ENCODE results near the gene MYH14.

Gene MYH14

DNA sequence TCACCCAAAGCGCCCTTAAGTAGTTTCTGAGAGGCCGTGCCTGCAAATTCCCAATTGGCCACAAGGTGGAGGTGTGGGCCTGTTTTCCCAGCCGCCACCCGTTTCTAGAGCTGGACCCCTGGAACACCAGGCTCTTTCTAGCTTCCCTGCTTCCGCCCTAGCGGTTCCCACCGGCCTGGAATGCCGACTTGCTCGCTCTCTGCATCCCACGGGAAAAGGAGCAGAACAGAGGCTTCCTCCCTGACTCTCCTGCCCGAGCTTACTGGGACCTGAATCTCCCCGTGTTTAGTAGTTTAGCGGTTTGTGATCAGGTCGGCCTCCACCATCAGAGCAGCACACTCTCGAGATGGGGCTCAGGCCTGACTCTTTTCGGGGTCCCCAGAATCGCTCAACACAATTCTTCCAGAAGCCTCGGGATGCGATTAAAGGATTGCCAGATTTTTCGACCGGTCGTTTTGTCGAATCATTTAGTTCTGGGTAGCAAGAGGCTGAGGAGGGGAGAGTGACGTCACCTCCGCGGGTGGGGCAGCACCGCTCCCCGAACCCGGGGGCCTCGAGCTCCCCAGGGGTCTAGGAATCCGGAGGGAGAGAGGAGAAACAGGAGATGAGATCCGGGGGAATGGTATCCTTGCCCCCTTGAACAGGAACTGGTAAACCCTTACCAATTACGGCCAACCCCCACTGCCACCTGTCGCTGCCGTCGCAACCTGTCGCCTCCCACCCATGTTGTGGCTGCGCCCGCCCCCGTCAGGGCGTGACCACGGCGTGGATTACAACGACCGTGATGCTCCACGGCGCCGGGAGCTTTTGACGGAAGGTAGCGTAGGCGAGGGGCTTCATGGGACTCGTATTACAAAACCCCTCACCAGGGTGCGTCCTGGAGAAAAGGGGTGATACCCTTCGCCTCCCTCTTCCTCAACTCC is 154.0 kb downstream of the MYH14 start:
- Histone ChIP-seq H3F3A (ENCODE audit: insufficient read depth) (peaks cover 6% of the 10 kb centered on the region), H3K27me3 (ENCODE audit: low read length) (no peaks in the 10 kb centered on the region), H3K4me3 (ENCODE audit: insufficient read depth, low read length, poor library complexity, severe bottlenecking) (peak overlapping the region; percentile 54), H3K36me3 (ENCODE audit: low read length) (no peaks in the 10 kb centered on the region), H2AFZ (ENCODE audit: low read depth, low read length, severe bottlenecking) (peak overlapping the region; percentile 80), H3K9me3 (ENCODE audit: insufficient read depth, low read length) (no peaks in the 10 kb centered on the region), H3K9me2 (replicated peaks; ENCODE audit: insufficient read depth, low read length) (no peaks in the 10 kb centered on the region), H4K20me1 (ENCODE audit: low read depth, low read length) (no peaks in the 10 kb centered on the region), H3K79me2 (ENCODE audit: insufficient read depth, low read length) (no peaks in the 10 kb centered on the region), H3K9ac (ENCODE audit: low read length) (peak overlapping the region; percentile 68), H3K27ac (ENCODE audit: low read depth, low read length) (peak overlapping the region; percentile 85), H3K4me2 (ENCODE audit: low read depth, low read length, poor library complexity, severe bottlenecking) (peak overlapping the region; percentile 83)
- TF ChIP-seq CTCF (IDR thresholded peaks at IDR 0.05; ENCODE audit: insufficient read depth, low read length, poor library complexity, severe bottlenecking) (peak; percentile 70), EZH2phosphoT487 (conservative IDR thresholded peaks at IDR 0.05; ENCODE audit: low read length) (no peak)

DNA sequence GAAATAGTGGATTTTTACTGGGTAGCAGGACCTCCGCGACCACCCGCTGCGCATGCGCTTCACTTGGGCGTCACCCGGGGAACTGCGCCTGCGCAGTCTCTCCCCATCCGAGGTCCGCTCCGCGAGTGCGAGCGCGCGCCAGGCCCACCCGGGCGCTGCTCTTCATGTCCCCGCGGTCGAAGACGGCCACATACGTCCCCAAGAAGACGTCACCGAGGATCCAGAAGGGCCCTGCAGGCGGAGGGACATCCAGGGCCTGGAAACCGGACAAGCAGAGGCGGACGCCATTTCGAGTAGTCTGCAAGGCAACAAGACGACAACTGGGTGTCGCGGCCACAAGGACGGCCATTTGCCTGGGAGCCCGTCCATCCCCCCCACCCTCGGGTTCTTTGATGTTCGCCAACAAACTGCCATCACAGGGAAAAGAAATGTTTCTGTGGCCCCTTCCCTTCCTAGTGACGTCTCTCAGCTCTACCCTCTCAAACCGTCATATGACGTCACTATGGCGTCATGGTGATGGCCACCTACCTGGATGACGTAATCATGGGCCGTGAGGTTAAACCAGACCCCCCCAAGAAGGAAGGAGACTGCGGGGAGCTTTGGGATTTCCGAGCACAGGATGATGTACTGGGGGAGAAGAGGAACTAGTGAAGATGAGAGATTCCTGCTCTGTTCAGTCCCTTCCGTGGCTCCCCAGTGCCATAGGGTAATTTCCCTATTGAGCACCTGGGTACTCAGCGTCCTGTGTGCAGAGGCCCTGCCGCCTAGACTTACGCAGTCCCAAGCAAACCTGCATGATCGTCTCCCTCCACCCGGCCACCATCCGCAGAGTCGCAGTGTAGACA is 155.3 kb downstream of the MYH14 start:
- Histone ChIP-seq H3K9ac (ENCODE audit: low read length) (peak overlapping the region; percentile 68; the same call in 1 of the 2 replicates), H3K27ac (ENCODE audit: low read depth, low read length) (peak overlapping the region; percentile 85), H4K20me1 (ENCODE audit: low read depth, low read length) (no peaks in the 10 kb centered on the region), H3K79me2 (ENCODE audit: insufficient read depth, low read length) (no peaks in the 10 kb centered on the region), H3K4me2 (ENCODE audit: low read depth, low read length, poor library complexity, severe bottlenecking) (peak overlapping the region; percentile 83), H3K4me3 (ENCODE audit: insufficient read depth, low read length, poor library complexity, severe bottlenecking) (peak overlapping the region; percentile 25), H3K36me3 (ENCODE audit: low read length) (no peaks in the 10 kb centered on the region), H2AFZ (ENCODE audit: low read depth, low read length, severe bottlenecking) (no peak overlapping the region), H3K9me3 (ENCODE audit: insufficient read depth, low read length) (no peaks in the 10 kb centered on the region), H3K27me3 (ENCODE audit: low read length) (no peaks in the 10 kb centered on the region), H3F3A (ENCODE audit: insufficient read depth) (peaks cover 12% of the 10 kb centered on the region), H3K9me2 (replicated peaks; ENCODE audit: insufficient read depth, low read length) (no peaks in the 10 kb centered on the region)
- no peak for TF ChIP-seq EZH2phosphoT487 (conservative IDR thresholded peaks at IDR 0.05; ENCODE audit: low read length)
- TF ChIP-seq CTCF (IDR thresholded peaks at IDR 0.05; ENCODE audit: insufficient read depth, low read length, poor library complexity, severe bottlenecking), result no peak

DNA sequence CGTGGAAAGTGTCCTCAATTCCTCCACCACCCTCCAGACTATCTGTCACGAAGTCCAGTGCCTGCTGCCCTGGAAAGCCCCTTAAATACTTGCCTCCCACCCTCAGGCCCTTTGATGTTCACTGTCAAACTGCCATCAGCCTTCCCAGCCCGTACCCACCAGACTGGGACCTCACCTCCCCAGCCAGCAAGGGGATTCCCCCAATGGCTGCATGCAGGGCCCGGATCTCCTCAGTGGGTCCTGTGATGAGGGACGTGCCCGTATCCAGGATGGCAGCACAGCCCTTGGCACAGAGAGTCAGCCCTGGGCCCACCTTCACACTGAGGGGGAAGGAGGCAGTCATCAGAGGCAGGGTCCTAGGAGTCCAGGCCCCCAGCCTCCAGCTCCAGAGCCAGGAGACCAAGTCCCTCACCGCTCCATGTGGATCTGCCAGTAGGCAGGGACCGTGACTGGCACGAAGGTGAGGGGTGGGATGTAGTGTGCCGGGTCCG is 156.0 kb downstream of the MYH14 start:
- Histone ChIP-seq H3F3A (ENCODE audit: insufficient read depth) (peaks cover 9% of the 10 kb centered on the region), H3K36me3 (ENCODE audit: low read length) (no peaks in the 10 kb centered on the region), H3K9ac (ENCODE audit: low read length) (no peak overlapping the region), H3K9me2 (replicated peaks; ENCODE audit: insufficient read depth, low read length) (no peaks in the 10 kb centered on the region), H2AFZ (ENCODE audit: low read depth, low read length, severe bottlenecking) (no peak overlapping the region), H3K4me2 (ENCODE audit: low read depth, low read length, poor library complexity, severe bottlenecking) (no peak overlapping the region), H3K9me3 (ENCODE audit: insufficient read depth, low read length) (no peaks in the 10 kb centered on the region), H3K79me2 (ENCODE audit: insufficient read depth, low read length) (no peaks in the 10 kb centered on the region), H3K4me3 (ENCODE audit: insufficient read depth, low read length, poor library complexity, severe bottlenecking) (no peak overlapping the region), H3K27me3 (ENCODE audit: low read length) (no peaks in the 10 kb centered on the region), H4K20me1 (ENCODE audit: low read depth, low read length) (no peaks in the 10 kb centered on the region), H3K27ac (ENCODE audit: low read depth, low read length) (no peak overlapping the region)
- TF ChIP-seq CTCF (IDR thresholded peaks at IDR 0.05; ENCODE audit: insufficient read depth, low read length, poor library complexity, severe bottlenecking), result no peak
- TF ChIP-seq EZH2phosphoT487 (conservative IDR thresholded peaks at IDR 0.05; ENCODE audit: low read length), result no peak
